Measurements from ENCODE around the gene RUNX2.

RUNX2 gene

DNA sequence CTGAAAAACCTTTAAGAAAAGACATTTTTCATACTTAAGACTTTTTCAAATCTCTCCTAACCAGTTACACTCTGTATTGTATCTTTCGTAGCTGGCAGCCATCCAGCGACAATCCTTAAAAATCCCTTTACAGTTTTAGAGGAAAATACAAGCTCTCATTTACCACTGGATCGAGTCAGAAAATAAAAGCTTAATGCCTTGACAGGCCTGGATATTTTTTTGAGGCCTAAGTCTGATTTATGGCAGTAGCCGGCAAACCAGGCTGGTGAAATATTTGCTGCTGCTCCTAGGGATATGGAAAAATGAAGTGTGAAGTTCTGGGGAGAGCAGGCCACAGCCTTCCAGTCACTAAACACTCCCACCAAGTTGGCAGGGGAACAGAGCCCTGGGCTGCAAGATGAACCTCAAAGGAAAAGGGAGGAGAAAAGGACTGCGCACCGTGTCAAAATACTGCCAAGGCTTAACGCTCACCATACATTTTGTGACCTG, 262.6 kb downstream of the RUNX2 start:
- H3K4me3 ChIP-seq (ENCODE audit: low read depth in 1 of 2, low read length in 2 of 2), result peak overlapping the region in 1 of 2 donors; percentile 6
- H3K9ac ChIP-seq (ENCODE audit: low read length), result no peak overlapping the region
- H3K9me3 ChIP-seq (ENCODE audit: low read length), result no peaks in the 10 kb centered on the region
- H3K27ac ChIP-seq (ENCODE audit: low read depth, low read length), result peak overlapping the region; percentile 59
- H3K36me3 ChIP-seq (ENCODE audit: insufficient read depth, low read length), result no peaks in the 10 kb centered on the region
- H3K4me1 ChIP-seq (ENCODE audit: insufficient read depth, low read length), result peaks cover 17% of the 10 kb centered on the region
- H3K27me3 ChIP-seq (ENCODE audit: control insufficient read depth in 1 of 2, insufficient read depth in 2 of 2, low read length in 2 of 2), result no peaks in the 10 kb centered on the region

DNA sequence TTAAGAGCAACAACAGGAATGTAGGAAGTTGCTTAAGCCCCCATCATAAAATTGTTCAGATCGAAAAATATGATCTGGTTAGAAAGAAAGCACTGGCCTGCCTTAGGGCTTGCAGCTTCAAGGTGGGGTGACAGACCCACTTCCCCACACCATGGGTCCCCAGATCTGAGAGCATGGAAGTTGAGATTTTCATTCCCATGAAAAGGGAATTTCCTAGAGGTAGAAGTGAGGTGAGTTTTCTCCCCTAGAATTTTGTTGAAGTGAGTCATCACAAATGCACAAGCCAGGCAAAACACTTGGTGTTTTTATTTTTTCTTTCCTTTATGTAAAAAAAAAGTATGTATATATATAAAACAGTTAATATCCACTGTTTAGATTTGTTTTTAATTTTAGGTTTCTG, 263.2 kb downstream of the RUNX2 start:
- H3K4me1 ChIP-seq (ENCODE audit: insufficient read depth, low read length), result peaks cover 17% of the 10 kb centered on the region
- H3K9me3 ChIP-seq (ENCODE audit: low read length), result no peaks in the 10 kb centered on the region
- no peaks in the 10 kb centered on the region for H3K27me3 ChIP-seq (ENCODE audit: control insufficient read depth in 1 of 2, insufficient read depth in 2 of 2, low read length in 2 of 2)
- no peak overlapping the region for H3K9ac ChIP-seq (ENCODE audit: low read length)
- peak overlapping the region; percentile 59 for H3K27ac ChIP-seq (ENCODE audit: low read depth, low read length)
- no peak overlapping the region for H3K4me3 ChIP-seq (ENCODE audit: low read depth in 1 of 2, low read length in 2 of 2)
- no peaks in the 10 kb centered on the region for H3K36me3 ChIP-seq (ENCODE audit: insufficient read depth, low read length)

GRCh38 chr6:45591890-45592289, 263.8 kb downstream of the RUNX2 start:
- H3K27me3 ChIP-seq (ENCODE audit: control insufficient read depth in 1 of 2, insufficient read depth in 2 of 2, low read length in 2 of 2), result no peaks in the 10 kb centered on the region
- no peak overlapping the region for H3K4me3 ChIP-seq (ENCODE audit: low read depth in 1 of 2, low read length in 2 of 2)
- no peaks in the 10 kb centered on the region for H3K9me3 ChIP-seq (ENCODE audit: low read length)
- H3K9ac ChIP-seq (ENCODE audit: low read length), result no peak overlapping the region
- H3K36me3 ChIP-seq (ENCODE audit: insufficient read depth, low read length), result no peaks in the 10 kb centered on the region
- H3K27ac ChIP-seq (ENCODE audit: low read depth, low read length), result no peak overlapping the region
- peaks cover 17% of the 10 kb centered on the region for H3K4me1 ChIP-seq (ENCODE audit: insufficient read depth, low read length)

GRCh38 chr6:45592991-45593390, 264.9 kb downstream of the RUNX2 start:
- Histone ChIP-seq H3K9ac (ENCODE audit: low read length) (no peak overlapping the region), H3K4me1 (ENCODE audit: insufficient read depth, low read length) (peaks cover 17% of the 10 kb centered on the region), H3K36me3 (ENCODE audit: insufficient read depth, low read length) (no peaks in the 10 kb centered on the region), H3K27me3 (ENCODE audit: control insufficient read depth in 1 of 2, insufficient read depth in 2 of 2, low read length in 2 of 2) (no peaks in the 10 kb centered on the region), H3K4me3 (ENCODE audit: low read depth in 1 of 2, low read length in 2 of 2) (no peak overlapping the region), H3K27ac (ENCODE audit: low read depth, low read length) (no peak overlapping the region), H3K9me3 (ENCODE audit: low read length) (no peaks in the 10 kb centered on the region)

DNA sequence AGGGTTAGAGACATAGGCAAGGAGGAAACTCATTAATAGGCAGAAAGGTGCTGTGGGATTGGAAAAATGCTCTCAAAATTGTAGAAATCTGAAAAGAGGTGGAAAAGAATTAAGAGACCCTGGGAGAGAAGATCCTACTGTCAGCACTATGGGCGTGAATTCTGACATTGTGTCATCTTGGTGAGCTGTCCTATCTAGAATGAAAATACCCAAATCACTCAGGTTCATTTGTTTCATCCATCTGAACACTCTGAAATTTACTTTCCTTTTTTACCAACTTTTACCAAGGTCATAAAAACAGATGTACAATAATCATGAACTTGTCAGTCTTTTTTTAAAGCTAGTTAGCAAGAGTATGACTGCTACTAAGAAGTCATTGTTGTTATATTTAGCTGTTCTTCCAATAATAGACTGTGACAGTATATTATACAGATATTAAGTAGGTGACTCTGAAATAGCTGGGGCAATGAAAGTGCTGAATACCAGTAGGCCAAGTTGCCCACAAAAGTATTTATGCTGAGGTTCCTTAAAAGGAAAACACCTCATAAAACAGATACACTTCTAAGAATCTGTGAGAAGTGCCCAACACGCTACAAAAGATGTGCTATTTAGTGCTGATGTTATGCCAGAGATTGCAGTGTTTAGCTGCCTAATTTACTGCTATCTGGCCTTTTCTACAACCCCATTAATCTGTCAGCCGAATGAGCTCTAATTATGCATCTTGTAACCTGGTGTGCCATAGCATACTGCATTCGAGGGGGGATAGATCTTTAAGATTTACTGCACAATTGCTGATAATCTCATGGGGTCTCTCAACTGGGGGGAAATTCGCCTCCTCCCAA, 267.1 kb downstream of the RUNX2 start:
- Histone ChIP-seq H3K4me3 (ENCODE audit: low read depth in 1 of 2, low read length in 2 of 2) (no peak overlapping the region), H3K9ac (ENCODE audit: low read length) (no peak overlapping the region), H3K4me1 (ENCODE audit: insufficient read depth, low read length) (peaks cover 11% of the 10 kb centered on the region), H3K36me3 (ENCODE audit: insufficient read depth, low read length) (no peaks in the 10 kb centered on the region), H3K9me3 (ENCODE audit: low read length) (no peaks in the 10 kb centered on the region), H3K27me3 (ENCODE audit: control insufficient read depth in 1 of 2, insufficient read depth in 2 of 2, low read length in 2 of 2) (no peaks in the 10 kb centered on the region), H3K27ac (ENCODE audit: low read depth, low read length) (no peak overlapping the region)

GRCh38 chr6:45597424-45597823, 269.3 kb downstream of the RUNX2 start:
- Histone ChIP-seq H3K27me3 (ENCODE audit: control insufficient read depth in 1 of 2, insufficient read depth in 2 of 2, low read length in 2 of 2) (no peaks in the 10 kb centered on the region), H3K4me3 (ENCODE audit: low read depth in 1 of 2, low read length in 2 of 2) (no peak overlapping the region), H3K36me3 (ENCODE audit: insufficient read depth, low read length) (no peaks in the 10 kb centered on the region), H3K27ac (ENCODE audit: low read depth, low read length) (no peak overlapping the region), H3K4me1 (ENCODE audit: insufficient read depth, low read length) (no peaks in the 10 kb centered on the region), H3K9me3 (ENCODE audit: low read length) (no peaks in the 10 kb centered on the region), H3K9ac (ENCODE audit: low read length) (no peak overlapping the region)

DNA sequence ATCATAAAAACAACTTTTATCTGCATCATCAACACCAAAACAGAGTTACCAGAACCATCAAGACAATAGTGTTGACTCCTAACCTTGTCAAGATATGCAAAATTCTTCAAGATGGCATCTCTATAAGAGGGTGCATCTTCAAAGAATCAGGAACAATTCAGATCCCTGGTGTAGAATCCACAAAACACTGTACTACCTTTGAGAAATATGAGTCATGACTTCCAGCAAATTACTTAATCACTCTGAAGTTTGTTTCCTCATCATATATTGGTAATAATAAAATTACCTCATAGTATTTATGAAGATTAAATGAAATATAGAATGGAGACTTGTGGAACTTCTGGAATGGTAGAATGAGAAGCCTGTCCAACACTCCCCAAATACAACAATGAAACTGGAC, 270.9 kb downstream of the RUNX2 start:
- Histone ChIP-seq H3K27me3 (ENCODE audit: control insufficient read depth in 1 of 2, insufficient read depth in 2 of 2, low read length in 2 of 2) (no peaks in the 10 kb centered on the region), H3K4me1 (ENCODE audit: insufficient read depth, low read length) (no peaks in the 10 kb centered on the region), H3K4me3 (ENCODE audit: low read depth in 1 of 2, low read length in 2 of 2) (no peak overlapping the region), H3K27ac (ENCODE audit: low read depth, low read length) (no peak overlapping the region), H3K9me3 (ENCODE audit: low read length) (no peaks in the 10 kb centered on the region), H3K36me3 (ENCODE audit: insufficient read depth, low read length) (no peaks in the 10 kb centered on the region), H3K9ac (ENCODE audit: low read length) (no peak overlapping the region)

DNA sequence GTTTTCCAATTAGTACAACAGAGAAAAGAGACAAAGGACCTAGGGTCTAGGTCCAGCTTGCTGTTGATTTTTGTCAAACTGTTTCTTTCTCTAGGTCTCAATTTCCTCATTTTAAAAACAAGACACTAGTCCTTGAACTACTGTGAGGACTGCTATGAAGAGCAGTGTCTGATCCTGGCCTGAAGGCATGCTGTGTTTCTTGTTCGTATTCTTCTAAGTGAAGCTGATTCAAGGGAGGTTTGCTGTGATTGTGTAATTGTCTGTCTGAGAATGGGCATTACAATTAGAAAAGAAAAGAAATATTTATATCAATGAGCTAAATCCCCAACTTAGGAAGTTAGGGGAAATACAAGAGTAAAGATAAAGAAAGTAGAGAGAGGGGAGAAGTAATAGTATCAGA, 277.8 kb downstream of the RUNX2 start:
- H3K27ac ChIP-seq (ENCODE audit: low read depth, low read length), result no peak overlapping the region
- no peak overlapping the region for H3K9ac ChIP-seq (ENCODE audit: low read length)
- H3K4me1 ChIP-seq (ENCODE audit: insufficient read depth, low read length), result no peaks in the 10 kb centered on the region
- no peak overlapping the region for H3K4me3 ChIP-seq (ENCODE audit: low read depth in 1 of 2, low read length in 2 of 2)
- H3K36me3 ChIP-seq (ENCODE audit: insufficient read depth, low read length), result no peaks in the 10 kb centered on the region
- no peaks in the 10 kb centered on the region for H3K9me3 ChIP-seq (ENCODE audit: low read length)
- H3K27me3 ChIP-seq (ENCODE audit: control insufficient read depth in 1 of 2, insufficient read depth in 2 of 2, low read length in 2 of 2), result no peaks in the 10 kb centered on the region

GRCh38 chr6:45606831-45607400, 278.8 kb downstream of the RUNX2 start:
- H3K4me1 ChIP-seq (ENCODE audit: insufficient read depth, low read length), result no peaks in the 10 kb centered on the region
- no peak overlapping the region for H3K9ac ChIP-seq (ENCODE audit: low read length)

GRCh38 chr6:45607798-45608197, 279.7 kb downstream of the RUNX2 start:
- Histone ChIP-seq H3K4me3 (ENCODE audit: low read depth in 1 of 2, low read length in 2 of 2) (no peak overlapping the region), H3K4me1 (ENCODE audit: insufficient read depth, low read length) (no peaks in the 10 kb centered on the region), H3K9ac (ENCODE audit: low read length) (no peak overlapping the region), H3K36me3 (ENCODE audit: insufficient read depth, low read length) (no peaks in the 10 kb centered on the region), H3K27me3 (ENCODE audit: control insufficient read depth in 1 of 2, insufficient read depth in 2 of 2, low read length in 2 of 2) (no peaks in the 10 kb centered on the region), H3K9me3 (ENCODE audit: low read length) (no peaks in the 10 kb centered on the region), H3K27ac (ENCODE audit: low read depth, low read length) (no peak overlapping the region)

More at GRCh38 chr6:45606831-45607400, 278.8 kb downstream of the RUNX2 start:
- no peaks in the 10 kb centered on the region for H3K27me3 ChIP-seq (ENCODE audit: control insufficient read depth in 1 of 2, insufficient read depth in 2 of 2, low read length in 2 of 2)
- H3K27ac ChIP-seq (ENCODE audit: low read depth, low read length), result no peak overlapping the region
- no peaks in the 10 kb centered on the region for H3K9me3 ChIP-seq (ENCODE audit: low read length)
- H3K36me3 ChIP-seq (ENCODE audit: insufficient read depth, low read length), result no peaks in the 10 kb centered on the region
- H3K4me3 ChIP-seq (ENCODE audit: low read depth in 1 of 2, low read length in 2 of 2), result no peak overlapping the region

- Histone ChIP-seq H3K27ac (ENCODE audit: low read depth, low read length) (no peak overlapping the region), H3K27me3 (ENCODE audit: control insufficient read depth in 1 of 2, insufficient read depth in 2 of 2, low read length in 2 of 2) (no peaks in the 10 kb centered on the region), H3K4me3 (ENCODE audit: low read depth in 1 of 2, low read length in 2 of 2) (no peak overlapping the region), H3K4me1 (ENCODE audit: insufficient read depth, low read length) (no peaks in the 10 kb centered on the region), H3K9ac (ENCODE audit: low read length) (no peak overlapping the region), H3K9me3 (ENCODE audit: low read length) (no peaks in the 10 kb centered on the region), H3K36me3 (ENCODE audit: insufficient read depth, low read length) (no peaks in the 10 kb centered on the region)
These were observed 280.3 kb downstream of the RUNX2 start for GRCh38 chr6:45608252-45608913.
